ENCODE measurements around the gene TOPAZ1.

TOPAZ1 gene

DNA sequence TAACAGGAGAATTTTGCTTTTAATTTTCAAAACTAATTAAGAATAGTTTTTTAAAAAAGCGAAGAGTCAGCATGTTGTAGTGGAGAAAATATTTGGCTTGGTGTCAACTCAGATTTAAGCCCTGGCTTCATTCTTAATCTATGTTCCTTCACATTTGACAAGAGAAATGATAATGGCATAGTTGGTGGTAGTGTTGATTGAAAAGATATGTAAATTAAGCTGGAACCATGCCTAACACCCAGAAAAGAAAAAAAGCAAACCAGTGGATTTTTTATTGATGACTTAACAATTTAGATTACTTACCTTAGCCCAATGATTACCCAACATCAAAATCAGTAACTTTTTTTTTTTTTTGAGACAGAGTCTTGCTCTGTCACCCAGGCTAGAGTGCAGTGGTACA, 124.3 kb downstream of the TOPAZ1 start:
- TF ChIP-seq, protein P1, sequence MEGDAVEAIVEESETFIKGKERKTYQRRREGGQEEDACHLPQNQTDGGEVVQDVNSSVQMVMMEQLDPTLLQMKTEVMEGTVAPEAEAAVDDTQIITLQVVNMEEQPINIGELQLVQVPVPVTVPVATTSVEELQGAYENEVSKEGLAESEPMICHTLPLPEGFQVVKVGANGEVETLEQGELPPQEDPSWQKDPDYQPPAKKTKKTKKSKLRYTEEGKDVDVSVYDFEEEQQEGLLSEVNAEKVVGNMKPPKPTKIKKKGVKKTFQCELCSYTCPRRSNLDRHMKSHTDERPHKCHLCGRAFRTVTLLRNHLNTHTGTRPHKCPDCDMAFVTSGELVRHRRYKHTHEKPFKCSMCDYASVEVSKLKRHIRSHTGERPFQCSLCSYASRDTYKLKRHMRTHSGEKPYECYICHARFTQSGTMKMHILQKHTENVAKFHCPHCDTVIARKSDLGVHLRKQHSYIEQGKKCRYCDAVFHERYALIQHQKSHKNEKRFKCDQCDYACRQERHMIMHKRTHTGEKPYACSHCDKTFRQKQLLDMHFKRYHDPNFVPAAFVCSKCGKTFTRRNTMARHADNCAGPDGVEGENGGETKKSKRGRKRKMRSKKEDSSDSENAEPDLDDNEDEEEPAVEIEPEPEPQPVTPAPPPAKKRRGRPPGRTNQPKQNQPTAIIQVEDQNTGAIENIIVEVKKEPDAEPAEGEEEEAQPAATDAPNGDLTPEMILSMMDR (conservative IDR thresholded peaks at IDR 0.05; ENCODE audit: low read depth, low read length), result no peak
- H3K4me3 ChIP-seq (ENCODE audit: low read depth, low read length), result no peak overlapping the region
- no peak for DNase-seq (ENCODE audit: low read depth)

DNA sequence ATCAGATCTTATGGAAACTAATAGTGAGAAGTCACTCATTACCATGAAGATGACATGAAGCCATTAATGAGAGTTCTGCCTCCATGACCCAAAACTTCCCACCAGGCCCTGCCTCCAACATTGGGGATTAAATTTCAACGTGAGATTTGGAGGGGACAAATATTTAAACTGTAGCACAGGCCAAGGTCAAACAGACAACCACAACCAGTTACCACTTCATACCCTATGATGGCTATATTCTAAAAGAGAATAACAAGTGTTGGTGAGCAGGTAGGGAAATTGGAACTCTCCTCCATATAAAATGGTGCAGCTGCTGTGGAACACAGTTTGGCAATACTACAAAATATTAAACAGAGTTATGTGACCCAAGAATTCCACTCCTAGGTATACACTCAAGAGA, 133.8 kb downstream of the TOPAZ1 start:
- H3K4me3 ChIP-seq (ENCODE audit: low read depth, low read length), result no peak overlapping the region
- TF ChIP-seq, protein P1 (conservative IDR thresholded peaks at IDR 0.05; ENCODE audit: low read depth, low read length), result no peak

More for the DNA sequence above, 133.8 kb downstream of the TOPAZ1 start:
- DNase-seq (ENCODE audit: low read depth), result no peak
